Hindlimb muscle (tissue), 1 donor: ENCODE results near the gene ZCWPW1. TPM values are rescaled to one million over a fixed set of nuclear protein-coding genes. Genes with fewer than 3 reads are reported as not detected.
A peak's percentile ranks its signal among the peaks of the same experiment; 100 is the strongest.

Experiments
- DNase-seq: peaks from one replicate; pipeline ENCODE4 v3.0.0-alpha.2; 2013
- polyA plus RNA-seq: library from polyadenylated mRNA; unstranded; fragments of 120-200 nt; gene quantifications from one replicate; pipeline ENCODE4 v1.2.1, GENCODE V29; 2013; ENCODE audit not compliant: insufficient read length

The ZCWPW1 gene
- polyA plus RNA-seq, 1 donor: 7.1 TPM

DNA sequence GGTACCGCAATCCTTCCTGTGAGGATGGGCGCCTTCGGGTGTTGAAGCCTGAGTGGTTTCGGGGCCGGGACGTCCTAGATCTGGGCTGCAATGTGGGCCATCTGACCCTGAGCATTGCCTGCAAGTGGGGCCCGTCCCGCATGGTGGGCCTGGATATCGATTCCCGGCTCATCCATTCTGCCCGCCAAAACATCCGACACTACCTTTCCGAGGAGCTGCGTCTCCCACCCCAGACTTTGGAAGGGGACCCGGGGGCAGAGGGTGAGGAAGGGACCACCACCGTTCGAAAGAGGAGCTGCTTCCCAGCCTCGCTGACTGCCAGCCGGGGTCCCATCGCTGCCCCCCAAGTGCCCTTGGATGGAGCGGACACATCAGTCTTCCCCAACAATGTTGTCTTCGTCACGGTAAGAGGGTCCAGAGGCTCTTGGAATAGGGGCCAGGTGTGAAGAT, 2.8 kb upstream of the ZCWPW1 start:
- DNase-seq: no peak

DNA sequence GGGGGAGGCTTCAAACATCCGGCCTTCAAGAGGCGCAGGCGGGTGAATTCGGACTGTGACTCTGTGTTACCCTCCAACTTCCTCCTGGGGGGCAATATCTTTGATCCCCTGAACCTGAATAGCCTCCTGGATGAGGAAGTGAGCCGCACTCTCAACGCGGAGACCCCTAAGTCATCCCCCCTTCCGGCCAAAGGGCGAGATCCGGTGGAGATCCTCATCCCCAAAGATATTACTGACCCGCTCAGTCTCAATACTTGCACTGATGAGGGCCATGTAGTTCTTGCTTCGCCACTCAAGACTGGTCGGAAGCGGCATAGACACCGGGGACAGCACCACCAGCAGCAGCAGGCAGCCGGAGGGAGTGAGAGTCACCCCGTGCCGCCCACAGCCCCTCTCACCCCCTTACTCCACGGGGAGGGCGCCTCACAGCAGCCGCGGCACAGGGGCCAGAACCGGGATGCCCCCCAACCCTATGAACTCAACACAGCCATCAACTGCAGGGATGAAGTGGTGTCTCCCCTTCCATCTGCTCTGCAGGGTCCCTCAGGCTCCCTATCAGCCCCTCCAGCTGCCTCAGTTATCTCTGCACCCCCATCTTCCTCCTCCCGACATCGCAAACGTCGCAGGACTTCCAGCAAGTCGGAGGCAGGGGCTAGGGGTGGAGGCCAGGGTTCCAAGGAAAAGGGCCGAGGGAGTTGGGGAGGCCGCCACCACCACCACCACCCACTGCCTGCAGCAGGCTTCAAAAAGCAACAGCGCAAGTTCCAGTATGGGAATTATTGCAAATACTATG, 2.2 kb upstream of the ZCWPW1 start:
- DNase-seq: no peak

DNA sequence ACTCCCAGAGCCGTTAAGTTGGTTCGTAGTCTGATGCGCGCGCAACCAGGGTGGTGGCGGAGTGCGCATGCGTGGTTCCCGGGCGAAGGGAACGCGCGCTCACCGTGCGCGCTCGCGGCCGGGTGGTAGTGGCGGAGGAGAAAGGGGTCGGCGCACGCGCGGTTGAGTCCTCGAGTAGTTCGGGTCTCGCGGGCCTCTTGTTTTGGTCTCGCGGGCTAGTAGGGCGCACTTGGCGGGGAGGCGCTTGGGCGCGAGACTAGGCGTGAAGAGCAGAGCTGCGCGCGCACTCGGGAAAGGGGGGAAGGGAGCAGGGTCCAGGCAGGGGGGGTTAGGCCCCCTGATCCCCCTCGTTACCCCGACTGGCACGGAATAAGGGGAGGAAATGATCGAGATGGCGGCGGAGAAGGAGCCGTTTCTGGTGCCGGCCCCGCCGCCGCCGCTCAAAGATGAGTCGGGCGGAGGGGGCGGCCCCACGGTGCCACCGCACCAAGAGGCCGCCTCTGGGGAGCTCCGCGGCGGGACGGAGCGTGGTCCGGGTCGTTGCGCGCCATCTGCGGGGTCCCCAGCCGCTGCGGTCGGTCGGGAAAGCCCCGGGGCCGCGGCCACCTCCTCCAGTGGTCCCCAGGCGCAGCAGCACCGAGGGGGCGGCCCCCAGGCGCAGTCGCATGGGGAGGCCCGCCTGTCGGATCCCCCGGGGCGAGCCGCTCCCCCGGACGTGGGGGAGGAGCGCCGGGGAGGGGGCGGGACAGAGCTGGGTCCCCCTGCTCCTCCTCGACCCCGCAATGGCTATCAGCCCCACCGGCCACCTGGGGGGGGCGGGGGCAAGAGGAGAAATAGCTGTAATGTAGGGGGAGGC, 1.4 kb upstream of the ZCWPW1 start, which contains the start of gene MEPCE:
Gene MEPCE (plus strand): TSS at position 195 of the 856 bp plus-strand sequence. CDS start 188 bp downstream, at position 383.
- DNase-seq: peak; percentile 98

DNA sequence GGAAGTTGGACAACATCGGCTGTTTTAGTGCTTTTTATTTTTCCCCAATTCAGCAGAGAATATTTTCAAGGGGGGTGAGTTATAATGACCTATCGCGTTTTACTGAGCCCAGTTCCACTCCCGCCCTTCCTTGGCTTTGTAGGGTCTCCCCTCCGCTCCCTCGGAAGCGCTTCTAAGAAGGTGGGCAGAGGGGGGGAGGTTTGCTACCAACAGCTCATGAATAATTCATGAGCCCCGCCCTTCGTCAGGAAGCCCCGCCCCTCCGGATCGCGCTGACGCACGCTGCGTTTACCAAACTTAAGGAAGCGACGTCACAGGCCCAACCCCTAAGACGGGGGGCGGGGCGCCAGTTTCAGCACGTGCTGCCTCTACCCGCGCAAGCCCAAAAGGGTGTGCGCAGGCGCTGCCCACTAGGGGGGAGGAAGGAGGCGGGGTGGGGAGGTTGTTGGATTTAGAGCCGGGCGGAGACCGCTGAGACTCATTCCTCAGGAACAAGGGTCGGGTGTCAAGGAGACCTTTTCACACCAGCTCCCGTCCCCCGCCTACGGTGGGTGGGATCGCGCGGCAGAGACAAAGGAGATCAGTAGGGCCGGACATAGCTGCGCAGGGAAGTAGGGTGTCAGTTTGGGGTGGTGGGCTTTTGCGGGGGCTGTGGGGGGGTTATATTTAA, 599 bp upstream of the ZCWPW1 start:
- DNase-seq: peak; percentile 100

DNA sequence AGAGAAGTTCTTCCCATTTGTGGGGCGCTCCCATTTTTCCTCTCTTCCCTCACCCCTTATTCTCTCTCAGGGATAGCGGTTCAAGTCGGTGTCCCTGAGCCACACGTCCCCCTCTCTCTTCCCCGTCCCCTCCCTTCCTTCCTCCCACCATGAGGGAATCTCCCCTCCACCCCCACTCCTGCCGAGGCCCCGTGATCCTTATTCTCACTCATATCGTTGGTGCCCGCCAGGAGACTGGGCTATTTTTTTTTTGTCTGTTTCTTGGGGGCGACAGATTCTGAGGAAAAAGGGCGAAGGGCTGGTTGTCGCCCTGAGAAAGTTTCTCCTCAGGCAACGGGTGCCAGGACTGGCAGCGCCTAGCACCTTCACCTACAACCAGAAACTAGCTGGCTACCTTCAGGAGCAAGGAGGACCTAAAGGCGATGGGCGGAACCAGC, 723 bp downstream of the ZCWPW1 start:
- DNase-seq: no peak

DNA sequence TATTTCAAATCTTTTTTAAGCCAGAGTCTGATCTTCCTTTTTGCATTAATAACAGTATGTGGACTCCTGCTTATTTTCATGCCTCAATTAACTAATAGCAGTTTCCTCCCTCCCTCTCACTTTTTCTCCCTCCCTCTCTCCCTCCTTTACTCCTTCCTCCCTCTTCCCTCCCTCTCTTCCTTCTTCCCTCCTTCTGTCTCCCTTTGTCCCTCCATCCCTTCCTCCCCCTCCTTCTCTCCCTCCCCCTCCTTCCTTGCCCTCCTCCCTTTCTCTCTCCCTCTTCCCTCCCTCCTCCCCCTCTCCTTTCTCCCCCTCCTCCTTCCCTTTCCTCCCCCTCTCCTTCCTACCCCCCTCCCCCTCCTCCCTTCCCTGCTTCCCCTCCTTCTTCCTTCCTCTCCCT, 2.0 kb downstream of the ZCWPW1 start:
- no peak for DNase-seq

DNA sequence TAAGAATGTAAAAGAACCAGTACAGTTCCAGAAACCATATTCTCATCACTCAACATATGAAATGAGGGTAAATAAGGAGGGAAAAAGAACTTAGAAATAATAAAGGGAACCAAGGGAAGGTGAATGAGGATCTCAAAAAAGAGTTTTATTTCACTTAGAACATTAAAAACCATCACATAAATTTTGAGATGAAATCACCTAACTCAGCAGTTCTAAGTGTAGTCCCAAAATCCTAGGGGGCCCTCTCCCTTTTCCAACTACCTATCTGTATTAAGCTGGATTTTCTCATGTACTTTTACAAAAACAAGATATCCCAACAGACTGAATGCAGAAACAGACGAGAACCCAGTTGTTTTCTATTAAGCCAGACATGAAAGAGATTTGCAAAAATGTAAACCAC, 3.2 kb downstream of the ZCWPW1 start:
- DNase-seq: no peak

DNA sequence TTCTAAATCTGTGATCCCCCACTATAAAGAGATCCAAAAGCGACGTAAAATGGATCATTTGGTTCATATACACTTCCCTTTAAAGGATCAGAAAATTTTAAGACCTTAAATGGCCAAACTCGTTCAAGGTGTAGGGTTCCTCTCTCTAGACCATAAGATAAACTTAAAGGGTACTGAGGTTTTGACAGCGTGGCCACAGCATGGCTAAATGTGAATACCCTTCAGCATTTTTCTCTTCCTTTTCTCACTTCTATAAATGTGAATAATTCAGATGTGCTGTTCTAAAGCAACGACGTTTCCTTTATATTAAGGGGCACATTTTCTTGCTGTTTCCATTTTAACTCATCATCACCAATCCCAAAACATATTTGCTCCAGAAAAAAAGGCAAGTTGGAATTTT, 5.2 kb downstream of the ZCWPW1 start:
- DNase-seq: no peak

DNA sequence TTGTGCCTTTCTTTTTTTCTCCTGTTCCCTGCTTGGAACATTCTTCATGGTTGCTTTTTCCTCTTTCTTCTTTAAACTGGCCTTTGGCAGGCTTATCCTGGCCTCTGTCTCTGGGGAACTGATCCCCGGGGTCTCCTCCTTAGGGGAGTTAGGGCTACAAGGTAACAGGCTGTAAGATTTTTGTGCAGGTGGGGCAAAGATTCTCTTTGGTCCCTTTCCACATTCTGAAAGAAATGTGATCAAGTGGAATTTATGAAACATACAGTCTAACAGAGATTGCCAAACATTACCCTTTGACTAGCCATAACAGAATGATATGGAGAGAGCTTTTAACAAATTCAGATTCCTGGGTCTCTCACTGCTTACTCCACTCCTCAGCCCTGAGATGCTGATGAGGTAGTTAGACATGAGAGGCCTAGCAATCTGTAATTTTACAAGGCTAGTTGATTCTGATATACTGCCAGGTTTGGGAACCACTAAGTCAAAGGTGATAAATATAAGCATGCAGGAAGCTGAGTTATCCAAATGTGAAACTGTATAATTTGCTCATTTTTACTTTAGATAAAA, 8.8 kb downstream of the ZCWPW1 start:
- no peak for DNase-seq

DNA sequence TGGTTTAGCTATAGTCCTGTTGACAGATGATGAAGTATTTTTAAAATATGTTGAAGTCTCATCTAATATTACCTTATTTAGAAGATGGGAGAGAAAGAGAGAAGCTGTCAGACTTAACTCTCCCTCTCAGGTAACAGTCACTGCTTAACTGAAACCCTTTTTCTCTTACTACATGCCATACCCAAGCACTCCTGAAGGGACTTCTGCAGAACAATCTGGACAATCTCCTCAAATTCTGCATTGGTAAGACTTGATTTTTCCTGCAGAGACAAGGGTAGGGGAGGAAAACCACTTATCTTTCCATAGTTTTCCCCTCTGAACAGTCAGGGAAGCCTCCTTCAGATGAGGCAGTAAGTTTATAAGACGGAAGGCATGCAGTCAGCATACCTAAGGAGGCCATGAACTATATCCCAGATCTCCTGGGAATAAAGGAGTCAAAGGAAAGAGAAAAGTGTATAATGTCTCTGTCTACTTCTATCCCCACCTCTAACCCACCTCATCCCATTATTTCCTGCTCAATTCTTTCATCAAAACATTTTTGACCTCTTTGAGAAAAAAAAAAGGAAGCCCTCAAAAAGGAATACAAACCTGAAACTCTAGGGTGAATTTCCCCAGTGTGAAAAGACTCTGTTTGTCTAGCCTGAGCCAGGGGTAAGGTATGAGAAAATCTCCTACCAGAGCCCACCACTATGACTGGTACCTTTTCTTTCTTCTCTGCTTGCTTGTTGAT, 9.4 kb downstream of the ZCWPW1 start:
- DNase-seq: no peak

DNA sequence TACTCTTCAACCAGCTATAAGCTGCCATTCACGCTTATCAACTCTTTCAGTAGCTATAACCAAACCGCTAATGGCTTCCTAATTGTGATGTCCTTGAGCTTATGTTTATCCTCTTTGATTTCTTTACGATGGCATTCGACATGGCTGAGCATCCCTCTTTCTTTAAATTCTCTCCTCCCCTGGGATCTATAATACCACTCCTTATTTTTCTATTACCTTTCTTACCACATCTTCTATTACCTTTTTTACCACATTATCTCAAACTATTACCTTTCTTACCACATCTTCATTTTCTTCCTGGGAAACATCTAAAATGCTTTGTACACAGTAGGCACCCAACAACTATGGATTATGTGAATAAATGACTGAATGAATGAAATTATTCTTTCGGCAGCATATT, 13.1 kb downstream of the ZCWPW1 start:
- DNase-seq: no peak

DNA sequence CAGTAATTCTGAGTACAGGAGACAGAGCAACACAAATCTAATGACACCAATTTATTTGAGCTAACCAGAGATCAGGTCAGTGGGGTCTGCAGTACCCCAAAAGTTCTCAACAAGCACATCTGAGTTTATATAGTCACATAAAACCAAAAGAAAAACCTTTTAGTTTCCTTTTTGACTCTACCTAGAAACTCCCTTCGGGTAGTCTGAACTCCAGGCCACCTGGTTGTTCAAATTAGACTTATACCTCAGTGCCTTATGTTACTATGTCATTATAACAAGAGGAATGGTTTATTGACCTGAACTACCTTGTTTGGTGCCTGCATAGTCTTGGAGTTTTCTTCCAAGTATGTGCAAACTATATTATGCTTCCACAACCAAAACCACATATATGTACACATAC, 14.6 kb downstream of the ZCWPW1 start:
- no peak for DNase-seq

DNA sequence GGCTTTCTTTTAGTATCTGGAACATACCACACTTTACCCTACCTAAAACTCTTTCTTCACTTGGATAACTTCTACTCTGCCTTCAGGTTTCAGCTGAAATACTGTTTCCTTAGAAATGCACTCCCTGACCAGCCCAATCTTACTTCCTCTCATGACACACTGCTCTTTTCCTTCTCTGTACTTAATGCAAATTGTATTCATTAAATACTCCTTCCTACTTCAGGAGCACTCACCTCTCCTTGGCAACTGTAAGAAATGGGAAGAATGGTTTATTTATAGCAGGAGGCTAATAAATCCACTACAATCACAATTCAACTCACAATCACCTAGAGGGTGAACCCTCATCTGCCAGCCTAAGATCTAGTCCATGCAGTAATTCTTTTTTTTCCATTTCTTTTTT, 15.2 kb downstream of the ZCWPW1 start:
- DNase-seq: no peak

DNA sequence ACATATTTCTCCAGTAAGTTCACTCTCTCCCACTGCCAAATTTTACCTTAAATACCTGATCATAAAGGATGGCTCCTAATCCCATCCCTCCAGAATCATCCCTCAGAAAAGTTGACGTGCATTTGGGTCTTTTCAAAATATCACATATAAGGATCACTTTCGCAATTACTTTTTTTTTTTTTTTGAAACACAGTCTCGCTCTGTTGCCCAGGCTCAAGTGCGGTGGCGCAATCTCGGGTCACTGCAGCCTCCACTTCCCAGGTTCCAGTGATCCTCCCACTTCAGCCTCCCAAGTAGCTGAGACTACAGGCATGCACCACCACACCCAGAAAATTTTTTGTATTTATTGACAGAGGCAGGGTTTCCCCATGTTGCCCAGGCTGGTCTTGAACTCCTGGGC, 17.4 kb downstream of the ZCWPW1 start:
- DNase-seq: no peak

DNA sequence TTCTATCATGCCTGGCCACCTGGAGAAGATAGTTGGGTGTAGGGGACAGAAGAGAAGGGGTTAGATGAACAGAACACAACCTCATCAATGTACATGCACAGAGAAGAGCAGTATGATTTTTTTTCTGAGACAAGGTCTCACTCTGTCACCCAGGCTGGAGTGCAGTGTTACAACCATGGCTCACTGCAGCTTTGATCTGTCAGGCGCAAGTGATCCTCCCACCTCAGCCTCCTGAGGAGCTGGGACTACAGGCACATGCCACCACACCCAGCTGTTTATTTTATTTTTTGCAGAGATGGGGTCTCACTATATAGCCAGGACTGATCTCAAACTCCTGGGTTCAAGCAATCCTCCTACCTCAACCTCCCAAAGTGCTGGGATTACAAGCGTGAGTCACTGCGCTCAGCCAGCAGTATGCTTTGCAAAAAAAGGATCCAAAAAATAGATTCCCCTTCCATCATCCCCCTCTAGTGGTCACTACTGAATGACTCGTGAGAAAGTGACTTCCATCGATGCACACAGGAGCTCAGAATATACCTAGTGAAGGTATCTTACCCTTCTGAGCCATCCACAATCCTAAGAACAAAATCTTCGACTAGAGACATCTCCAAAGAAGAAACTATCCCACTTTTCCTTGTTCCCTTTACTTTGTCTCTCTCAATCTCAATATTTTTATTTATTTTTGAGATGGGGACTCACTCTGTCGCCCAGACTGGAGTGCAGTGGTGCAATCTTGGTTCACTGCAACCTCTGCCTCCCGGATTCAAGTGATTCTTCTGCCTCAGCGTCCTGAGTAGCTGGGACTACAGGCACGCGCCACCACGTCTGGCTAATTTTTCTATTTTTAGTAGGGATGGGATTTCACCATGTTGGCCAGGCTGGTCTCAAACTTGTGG, 21.0 kb downstream of the ZCWPW1 start:
- peak; percentile 67 for DNase-seq

DNA sequence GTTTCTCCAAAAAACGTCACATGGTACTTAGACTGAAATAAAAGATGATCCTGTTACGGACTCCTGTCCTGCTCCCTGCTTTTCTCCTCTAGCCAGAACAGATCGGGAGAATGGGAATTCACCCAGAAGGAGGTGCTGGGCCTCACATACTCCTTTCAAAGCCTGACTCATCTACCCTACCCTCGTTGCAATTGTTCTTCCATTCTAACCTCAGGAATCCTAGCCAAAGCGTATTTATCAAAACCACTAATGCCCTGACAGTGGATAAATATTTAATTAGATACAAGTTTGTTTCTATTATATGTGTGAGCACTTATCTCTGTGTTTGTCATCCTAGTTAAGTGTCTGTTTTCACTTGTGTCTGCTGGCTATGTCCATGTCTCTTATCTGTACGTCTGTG, 21.7 kb downstream of the ZCWPW1 start:
- no peak for DNase-seq

DNA sequence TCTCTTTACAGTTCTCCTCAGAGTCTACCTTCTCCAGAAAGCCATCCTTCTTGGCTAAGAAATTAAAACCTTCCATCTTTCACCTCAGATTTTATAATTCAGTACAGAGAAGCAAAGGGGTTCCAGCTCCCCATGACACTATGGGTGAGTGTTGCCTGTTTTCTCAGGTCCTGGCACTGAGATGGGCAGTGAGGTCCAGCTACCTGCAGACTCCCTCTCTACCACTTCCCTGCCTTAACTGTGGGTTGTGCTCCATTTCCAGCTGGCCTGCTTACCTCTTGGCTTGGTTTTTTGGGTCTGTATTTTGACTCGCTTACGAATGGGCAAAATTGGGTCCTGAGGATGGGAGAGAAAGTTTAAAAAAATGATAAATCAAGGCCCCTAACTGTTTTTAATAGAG, 26.3 kb downstream of the ZCWPW1 start:
- DNase-seq: no peak

DNA sequence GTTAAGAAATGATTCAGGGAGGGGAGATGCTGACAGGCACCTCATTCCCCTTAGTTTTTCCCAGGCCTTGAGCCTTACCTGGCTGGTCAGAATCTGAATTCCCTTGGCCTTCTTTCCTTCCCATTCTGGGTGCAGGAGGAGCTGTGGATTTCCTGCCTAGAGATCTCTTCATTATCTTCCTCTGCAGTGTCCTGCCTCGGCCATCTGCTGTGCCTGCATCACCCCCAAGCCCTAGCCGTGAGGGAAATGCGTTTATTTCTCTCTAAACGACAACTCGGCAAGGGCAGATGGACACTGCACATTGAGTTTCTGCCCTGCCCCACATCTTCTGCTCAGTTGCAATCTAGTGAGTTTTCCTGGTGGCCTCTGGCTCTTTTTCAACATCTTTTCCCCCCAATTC, 26.7 kb downstream of the ZCWPW1 start:
- no peak for DNase-seq

DNA sequence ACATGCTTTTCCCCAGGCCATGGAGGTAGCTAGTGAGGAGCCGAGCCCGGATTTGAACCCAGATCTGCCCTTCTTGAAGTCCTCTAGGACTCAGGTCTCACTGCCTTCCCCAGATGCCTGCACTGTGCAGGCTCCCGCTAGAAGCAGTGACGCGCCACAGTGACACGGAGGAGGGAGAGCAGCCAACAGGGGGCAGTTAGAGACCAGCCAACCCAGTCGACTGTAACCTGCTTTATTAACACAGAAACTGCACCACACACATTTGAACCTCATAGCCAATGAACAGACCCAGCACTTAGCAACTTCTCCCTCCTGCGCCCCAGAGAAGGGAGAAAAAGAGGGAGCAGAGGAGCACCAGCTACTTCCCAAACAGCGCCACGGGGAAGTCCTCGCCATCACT, 27.8 kb downstream of the ZCWPW1 start:
- no peak for DNase-seq

DNA sequence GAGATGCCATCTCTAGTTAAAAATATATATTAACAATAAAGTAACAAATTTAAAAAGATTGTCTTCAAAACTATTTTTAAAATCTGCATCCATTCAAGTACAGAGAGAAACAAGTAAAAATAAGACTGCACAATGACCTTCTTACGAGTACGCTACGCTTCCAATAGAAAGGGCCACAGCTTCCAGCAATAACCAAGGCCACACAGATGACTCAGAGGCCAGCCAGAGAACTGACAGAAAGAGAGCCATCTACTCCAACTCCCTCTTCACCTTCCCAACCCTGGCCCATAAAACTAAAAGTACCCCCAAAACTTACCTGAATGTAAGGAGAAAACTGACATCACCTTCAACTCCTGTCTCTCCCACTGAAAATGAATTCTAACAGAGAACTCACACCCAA, 28.5 kb downstream of the ZCWPW1 start:
- no peak for DNase-seq

DNA sequence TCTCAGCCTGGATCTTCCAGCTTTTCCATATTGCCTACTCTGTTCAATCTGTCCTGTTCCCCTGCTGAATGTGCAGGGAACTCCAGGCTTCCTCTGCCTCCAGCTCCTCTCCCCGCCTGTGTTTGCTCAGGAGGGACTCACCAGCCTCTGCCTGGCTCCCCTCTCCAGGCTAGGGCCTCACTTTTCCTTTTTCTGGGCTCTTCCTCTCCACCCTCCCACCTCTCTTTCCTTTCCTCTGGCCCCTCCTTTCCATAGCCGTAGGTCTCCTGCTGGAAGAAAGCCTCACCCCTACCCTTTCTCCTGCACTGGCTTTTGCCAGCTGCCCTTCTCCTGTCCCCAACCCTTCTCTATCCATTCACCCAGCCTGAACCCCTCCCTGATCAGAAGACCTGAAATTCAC, 30.3 kb downstream of the ZCWPW1 start:
- DNase-seq: no peak
